ENCODE measurements around the gene PRPH.

The PRPH gene

GRCh38 chr12:49292729-49293055 is 2.3 kb upstream of the PRPH start:
- H2AFZ ChIP-seq (ENCODE audit: low read depth, low read length) = no peak overlapping the region
- no peaks in the 10 kb centered on the region; the same call in 1 of the 2 replicates for H4K20me1 ChIP-seq (ENCODE audit: insufficient read depth, low read length)
- ATAC-seq (ENCODE audit: insufficient read depth, low read depth) = no peak
- H3K4me1 ChIP-seq (ENCODE audit: insufficient read depth, low read length) = peaks cover 3% of the 10 kb centered on the region; the same call in 1 of the 2 replicates
- H3K27ac ChIP-seq (ENCODE audit: low read length) = no peak overlapping the region
- no peak for DNase-seq
- no peaks in the 10 kb centered on the region for H3K9me3 ChIP-seq (ENCODE audit: insufficient read depth, low read length, severe bottlenecking)
- no peaks in the 10 kb centered on the region for H3K79me2 ChIP-seq (ENCODE audit: insufficient read depth, low read length)
- H3K4me3 ChIP-seq (ENCODE audit: low read depth in 1 of 2, low read length in 2 of 2) = no peak overlapping the region
- no peak overlapping the region for H3K9ac ChIP-seq (ENCODE audit: low read depth, low read length)
- no peak overlapping the region for H3K4me2 ChIP-seq (ENCODE audit: insufficient read depth, low read length)
- no peaks in the 10 kb centered on the region for H3K36me3 ChIP-seq (ENCODE audit: insufficient read depth, low read length)
- H3K27me3 ChIP-seq (ENCODE audit: insufficient read depth, low read length, poor library complexity) = peaks cover 4% of the 10 kb centered on the region
- TF ChIP-seq CTCF (IDR thresholded peaks at IDR 0.05; ENCODE audit: borderline replicate concordance, extremely low read depth, low read length, poor library complexity, severe bottlenecking) (no peak), EZH2 (IDR thresholded peaks at IDR 0.05; ENCODE audit: borderline replicate concordance, low read depth, low read length, severe bottlenecking) (no peak)

GRCh38 chr12:49293056-49293956 is 1.6 kb upstream of the PRPH start:
- no peak overlapping the region for H3K4me2 ChIP-seq (ENCODE audit: insufficient read depth, low read length)
- no peaks in the 10 kb centered on the region for H3K9me3 ChIP-seq (ENCODE audit: insufficient read depth, low read length, severe bottlenecking)
- no peaks in the 10 kb centered on the region for H3K79me2 ChIP-seq (ENCODE audit: insufficient read depth, low read length)
- H3K27ac ChIP-seq (ENCODE audit: low read length) = no peak overlapping the region
- no peak overlapping the region; the same call in 1 of the 2 replicates for H2AFZ ChIP-seq (ENCODE audit: low read depth, low read length)
- no peaks in the 10 kb centered on the region; the same call in 1 of the 2 replicates for H4K20me1 ChIP-seq (ENCODE audit: insufficient read depth, low read length)
- H3K9ac ChIP-seq (ENCODE audit: low read depth, low read length) = no peak overlapping the region
- peaks cover 4% of the 10 kb centered on the region for H3K27me3 ChIP-seq (ENCODE audit: insufficient read depth, low read length, poor library complexity)
- peaks cover 3% of the 10 kb centered on the region; the same call in 1 of the 2 replicates for H3K4me1 ChIP-seq (ENCODE audit: insufficient read depth, low read length)
- H3K36me3 ChIP-seq (ENCODE audit: insufficient read depth, low read length) = no peaks in the 10 kb centered on the region
- ATAC-seq (ENCODE audit: insufficient read depth, low read depth) (no peak), DNase-seq (no peak)
- no peak overlapping the region for H3K4me3 ChIP-seq (ENCODE audit: low read depth in 1 of 2, low read length in 2 of 2)
- TF ChIP-seq CTCF (IDR thresholded peaks at IDR 0.05; ENCODE audit: borderline replicate concordance, extremely low read depth, low read length, poor library complexity, severe bottlenecking) (no peak), EZH2 (IDR thresholded peaks at IDR 0.05; ENCODE audit: borderline replicate concordance, low read depth, low read length, severe bottlenecking) (no peak)

- no peak overlapping the region for H2AFZ ChIP-seq (ENCODE audit: low read depth, low read length)
- ATAC-seq (ENCODE audit: insufficient read depth, low read depth) (no peak), DNase-seq (no peak)
- H3K9ac ChIP-seq (ENCODE audit: low read depth, low read length) = no peak overlapping the region
- H3K79me2 ChIP-seq (ENCODE audit: insufficient read depth, low read length) = no peaks in the 10 kb centered on the region
- H3K9me3 ChIP-seq (ENCODE audit: insufficient read depth, low read length, severe bottlenecking) = no peaks in the 10 kb centered on the region
- no peak overlapping the region for H3K27ac ChIP-seq (ENCODE audit: low read length)
- H3K36me3 ChIP-seq (ENCODE audit: insufficient read depth, low read length) = no peaks in the 10 kb centered on the region
- H3K4me3 ChIP-seq (ENCODE audit: low read depth in 1 of 2, low read length in 2 of 2) = no peak overlapping the region
- TF ChIP-seq CTCF (IDR thresholded peaks at IDR 0.05; ENCODE audit: borderline replicate concordance, extremely low read depth, low read length, poor library complexity, severe bottlenecking) (no peak), EZH2 (IDR thresholded peaks at IDR 0.05; ENCODE audit: borderline replicate concordance, low read depth, low read length, severe bottlenecking) (no peak)
- peaks cover 4% of the 10 kb centered on the region for H3K27me3 ChIP-seq (ENCODE audit: insufficient read depth, low read length, poor library complexity)
- no peaks in the 10 kb centered on the region for H3K4me1 ChIP-seq (ENCODE audit: insufficient read depth, low read length)
- H4K20me1 ChIP-seq (ENCODE audit: insufficient read depth, low read length) = no peaks in the 10 kb centered on the region; the same call in 1 of the 2 replicates
- H3K4me2 ChIP-seq (ENCODE audit: insufficient read depth, low read length) = no peak overlapping the region
These were observed 702 bp upstream of the PRPH start for GRCh38 chr12:49294086-49294803.

Measured in DND-41 (cell line).